Measurements from ENCODE around the gene C2CD3.
"Not testable (repeated sequence)": the region's sequence is repeated elsewhere in the genome, so short reads cannot be mapped to it uniquely, and the experiment has no call there.

GRCh38 chr11:74065534-74065933 is 105.3 kb downstream of the C2CD3 start:
- TF ChIP-seq CTCF, POLR2A (IDR thresholded peaks at IDR 0.05): not testable (repeated sequence)

Measured in tibial nerve (tissue), 3 donors.